OCI-M2 (cell line): Measurements from ENCODE around the gene ZNF77.
"Not testable (repeated sequence)": the region's sequence is repeated elsewhere in the genome, so short reads cannot be mapped to it uniquely, and the experiment has no call there.

ENCODE experiments used
- DNase-seq: peaks from one replicate; lab custom pipeline; 2025; ENCODE audit not compliant: unreplicated experiment; lab: John Stamatoyannopoulos, UW

Gene ZNF77

GRCh38 chr19:2944775-2945574 is at the start of gene ZNF77:
Gene ZNF77, minus strand, starts transcription at chr19:2944971. Its CDS starts 131 bp downstream, at chr19:2944840.
- peak; percentile 95 for DNase-seq

GRCh38 chr19:2993579-2993978 is 48.8 kb upstream of the ZNF77 start:
- DNase-seq = no peak

GRCh38 chr19:2992958-2993357 is 48.2 kb upstream of the ZNF77 start:
- DNase-seq = no peak

- not testable (repeated sequence) for DNase-seq
Observed at GRCh38 chr19:2992333-2992732, 47.6 kb upstream of the ZNF77 start.

GRCh38 chr19:2989236-2989946 is 44.6 kb upstream of the ZNF77 start:
- no peak for DNase-seq

- no peak for DNase-seq
Observed at GRCh38 chr19:2988568-2988967, 43.8 kb upstream of the ZNF77 start.

- no peak for DNase-seq
Observed at GRCh38 chr19:2987797-2988196, 43.0 kb upstream of the ZNF77 start.

GRCh38 chr19:2986951-2987524 is 42.3 kb upstream of the ZNF77 start:
- no peak for DNase-seq

- DNase-seq = no peak
Observed at GRCh38 chr19:2984215-2984528, 39.4 kb upstream of the ZNF77 start.

GRCh38 chr19:2983351-2984214 is 38.8 kb upstream of the ZNF77 start:
- DNase-seq = no peak

- DNase-seq = no peak
Observed at GRCh38 chr19:2982983-2983350, 38.2 kb upstream of the ZNF77 start.

- no peak for DNase-seq
Observed at GRCh38 chr19:2982561-2982960, 37.8 kb upstream of the ZNF77 start.

GRCh38 chr19:2981898-2982297 is 37.1 kb upstream of the ZNF77 start:
- DNase-seq = no peak

- no peak for DNase-seq
Observed at GRCh38 chr19:2978772-2979171, 34.0 kb upstream of the ZNF77 start.

GRCh38 chr19:2978166-2978767 is 33.5 kb upstream of the ZNF77 start:
- no peak for DNase-seq

- DNase-seq = no peak
Observed at GRCh38 chr19:2977746-2978138, 33.0 kb upstream of the ZNF77 start.

- peak; percentile 62 for DNase-seq
Observed at GRCh38 chr19:2977001-2977745, 32.4 kb upstream of the ZNF77 start, which contains the start of gene TLE6. Gene TLE6, plus strand, starts transcription at chr19:2977564. Its CDS starts 670 bp downstream, at chr19:2978234.

- no peak for DNase-seq
Observed at GRCh38 chr19:2976609-2977000, 31.8 kb upstream of the ZNF77 start.

- DNase-seq = peak; percentile 11
Observed at GRCh38 chr19:2974342-2975041, 29.7 kb upstream of the ZNF77 start.

GRCh38 chr19:2973229-2973628 is 28.5 kb upstream of the ZNF77 start:
- DNase-seq = no peak
